WTC11 (cell line): Measurements from ENCODE around the gene OTULIN. TPM values are rescaled to one million over a fixed set of nuclear protein-coding genes. Genes with fewer than 3 reads are reported as not detected.

Experiments
- ATAC-seq: fragments of 200-7000 bp; cut with Tn5 transposase; 2 replicates; pipeline ENCODE4 v1.10.0; 2021; ENCODE audit warnings: mild to moderate bottlenecking, moderate library complexity
- CTCF ChIA-PET: fragments of 300-600 bp; sonication (Branson Sonifier 250); formaldehyde crosslinking; loops from one replicate; lab custom pipeline; 2021; ENCODE audit warnings: antibody characterized with exemption; lab: Charles Lee
- POLR2A ChIA-PET: fragments of 350-600 bp; sonication (Branson Sonifier 250); formaldehyde crosslinking; loops from one replicate; lab custom pipeline; 2021; ENCODE audit warnings: antibody characterized with exemption; lab: Charles Lee
- DNase-seq: peaks from one replicate; pipeline ENCODE4 v3.0.0; 2021; ENCODE audit warnings: low spot score
- H3K27ac Mint-ChIP-seq: 2 replicates; pipeline ENCODE4 v1.8.0; 2021; ENCODE audit warnings: mixed read lengths
- H3K27me3 Mint-ChIP-seq: 2 replicates; pipeline ENCODE4 v1.8.0; 2021; ENCODE audit warnings: low read depth, mild to moderate bottlenecking, moderate library complexity, mixed read lengths
- H3K36me3 Mint-ChIP-seq: 2 replicates; pipeline ENCODE4 v1.8.0; 2021; ENCODE audit warnings: mixed read lengths
- H3K4me1 Mint-ChIP-seq: 2 replicates; pipeline ENCODE4 v1.8.0; 2022; ENCODE audit warnings: mixed read lengths
- H3K4me3 Mint-ChIP-seq: 2 replicates; pipeline ENCODE4 v1.8.0; 2021; ENCODE audit warnings: mild to moderate bottlenecking, moderate library complexity, mixed read lengths
- H3K9me3 Mint-ChIP-seq: 2 replicates; pipeline ENCODE4 v1.8.0; 2021; ENCODE audit warnings: mixed read lengths
- CDX4 ChIP-seq: fragments of 250-450 bp; sonication (Bioruptor Pico); IDR thresholded peaks from 2 replicates; pipeline ENCODE4 v1.9.0; 2021; ENCODE audit warnings: moderate library complexity, mild to moderate bottlenecking, inconsistent platforms, borderline replicate concordance
- CTCF ChIP-seq: fragments of 200-600 bp; IDR thresholded peaks from 2 replicates; pipeline ENCODE4 v1.8.0; 2022; ENCODE audit warnings: antibody characterized with exemption
- ETV6 ChIP-seq: sonication (generic); formaldehyde crosslinking; IDR thresholded peaks from 2 replicates; pipeline ENCODE4 v1.8.1; 2022; ENCODE audit warnings: mild to moderate bottlenecking, missing genetic modification reagents
- GRHL2 ChIP-seq: fragments of 250-450 bp; sonication (Bioruptor Pico); IDR thresholded peaks from 2 replicates; pipeline ENCODE4 v1.8.0; 2022; ENCODE audit warnings: mild to moderate bottlenecking, moderate library complexity; ENCODE audit not compliant: insufficient replicate concordance, severe bottlenecking
- HMGA2 ChIP-seq: fragments of 250-450 bp; sonication (Bioruptor Pico); IDR thresholded peaks from 2 replicates; pipeline ENCODE4 v1.4.0; 2021; ENCODE audit warnings: mild to moderate bottlenecking, moderate library complexity
- MXD4 ChIP-seq: fragments of 250-450 bp; sonication (Bioruptor Pico); IDR thresholded peaks from 2 replicates; pipeline ENCODE4 v1.8.0; 2021; ENCODE audit warnings: mild to moderate bottlenecking, moderate library complexity, borderline replicate concordance
- MYBL2 ChIP-seq: sonication (generic); formaldehyde crosslinking; IDR thresholded peaks from 2 replicates; pipeline ENCODE4 v1.8.1; 2023; ENCODE audit warnings: mild to moderate bottlenecking, moderate library complexity, missing genetic modification reagents
- OVOL2 ChIP-seq: fragments of 250-450 bp; sonication (Bioruptor Pico); IDR thresholded peaks from 2 replicates; pipeline ENCODE4 v1.9.0; 2021; ENCODE audit warnings: mild to moderate bottlenecking, borderline replicate concordance
- PRDM15 ChIP-seq: sonication (generic); formaldehyde crosslinking; IDR thresholded peaks from 2 replicates; pipeline ENCODE4 v1.8.0; 2022; ENCODE audit warnings: missing genetic modification reagents
- STAT6 ChIP-seq: sonication (generic); formaldehyde crosslinking; conservative IDR thresholded peaks from 2 replicates; pipeline ENCODE4 v1.8.1; 2023; ENCODE audit warnings: mild to moderate bottlenecking, low read depth, missing genetic modification reagents, moderate library complexity
- TCF7 ChIP-seq: sonication (generic); formaldehyde crosslinking; IDR thresholded peaks from 2 replicates; pipeline ENCODE4 v1.8.0; 2022; ENCODE audit warnings: mild to moderate bottlenecking, low read depth, missing genetic modification reagents, moderate library complexity
- TEAD4 ChIP-seq: sonication (generic); formaldehyde crosslinking; IDR thresholded peaks from 2 replicates; pipeline ENCODE4 v1.8.0; 2022; ENCODE audit warnings: mild to moderate bottlenecking, missing genetic modification reagents
- total RNA-seq: library from RNA; stranded (reverse); gene quantifications from 3 replicates; pipeline ENCODE4 v1.2.3, GENCODE V29; 2021
- TF ChIP-seq, protein P1 (sequence below): fragments of 250-450 bp; sonication (Bioruptor Pico); IDR thresholded peaks from 2 replicates; pipeline ENCODE4 v1.9.0; 2021; ENCODE audit warnings: mild to moderate bottlenecking
- TF ChIP-seq, protein P2 (sequence below): sonication (generic); formaldehyde crosslinking; IDR thresholded peaks from 2 replicates; pipeline ENCODE4 v1.8.0; 2022; ENCODE audit warnings: mild to moderate bottlenecking, missing genetic modification reagents
- TF ChIP-seq, protein P3 (sequence below): fragments of 250-450 bp; sonication (Bioruptor Pico); IDR thresholded peaks from 2 replicates; pipeline ENCODE4 v2.1.2; 2022; ENCODE audit warnings: mild to moderate bottlenecking, moderate library complexity

Gene OTULIN
- total RNA-seq, 1 experiment from 2014 or later, result 25.0 TPM

DNA sequence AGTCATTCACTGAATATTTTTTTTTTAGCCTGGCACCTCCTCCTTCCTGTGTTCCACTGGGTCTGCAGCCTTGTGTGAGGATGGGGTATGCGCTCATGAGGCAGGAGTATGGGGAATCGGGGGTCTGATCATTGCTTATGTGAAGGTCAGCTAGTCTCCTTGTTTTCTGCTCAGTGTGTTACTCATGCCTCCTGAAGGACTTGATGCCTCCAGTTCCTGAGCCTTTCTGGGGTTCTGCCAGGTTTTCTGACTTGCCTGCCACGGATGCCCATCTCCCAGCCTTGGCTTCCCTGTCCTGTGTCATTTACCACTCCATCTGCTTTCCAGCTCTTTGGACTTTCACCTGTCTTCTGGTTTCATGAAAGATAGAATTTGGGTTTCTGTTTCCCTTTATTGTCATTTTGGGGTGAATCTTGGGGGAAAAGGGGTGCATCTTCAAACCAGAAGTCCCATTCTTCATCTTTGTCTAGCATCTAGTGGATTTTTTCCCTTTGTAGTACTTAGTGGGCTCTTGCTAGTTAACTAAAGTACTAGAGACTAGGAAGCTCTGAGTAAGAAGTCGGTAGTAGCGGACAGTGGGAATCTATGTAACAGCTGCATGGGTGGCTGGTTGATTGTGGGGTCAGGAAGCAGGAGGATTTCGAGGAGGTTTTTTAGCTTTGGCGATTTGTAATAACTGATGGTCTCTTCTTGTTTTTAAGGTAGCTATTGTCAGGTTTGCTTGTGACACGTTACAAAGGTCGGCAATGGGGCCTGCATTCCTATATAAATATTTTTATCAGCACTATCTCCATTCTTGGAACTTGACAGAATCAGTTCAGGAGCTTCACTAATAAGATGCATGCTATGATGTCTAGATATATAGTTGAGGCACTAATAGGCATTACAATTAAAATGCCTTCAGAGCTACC, 8.2 kb downstream of the OTULIN start:
- Mint-ChIP-seq H3K9me3 (no peaks in the 10 kb centered on the region), H3K36me3 (no peaks in the 10 kb centered on the region), H3K27me3 (no peaks in the 10 kb centered on the region), H3K27ac (0 out of 2 replicates have a peak overlapping the region, but pooled peaks have one; percentile 30), H3K4me3 (no peak overlapping the region), H3K4me1 (peaks cover 49% of the 10 kb centered on the region)
- ChIA-PET POLR2A (no interaction called here), CTCF (interaction anchor here (1.3 to 3.0 kb wide), 2 partner anchors 13 to 167 kb away, joined by 3 to 13 read pairs; no protein-coding TSS in a partner anchor)
- DNase-seq, result no peak
- ATAC-seq, result peak; percentile 49
- peak; percentile 92 for TF ChIP-seq PRDM15 (CRISPR knock-in tag)
- no peak for TF ChIP-seq GRHL2 (CRISPR knock-in tag)

GRCh38 chr5:14673443-14673842, 8.9 kb downstream of the OTULIN start:
- POLR2A ChIA-PET, result no interaction called here
- DNase-seq, result no peak
- H3K27ac Mint-ChIP-seq, result no peak overlapping the region
- H3K36me3 Mint-ChIP-seq, result 0 out of 2 replicates have a peak, but pooled peaks cover 2% of the 10 kb centered on the region
- H3K9me3 Mint-ChIP-seq, result no peaks in the 10 kb centered on the region
- TF ChIP-seq TEAD4 (CRISPR knock-in tag), result no peak
- TF ChIP-seq MYBL2, result no peak
- TF ChIP-seq, protein P1, sequence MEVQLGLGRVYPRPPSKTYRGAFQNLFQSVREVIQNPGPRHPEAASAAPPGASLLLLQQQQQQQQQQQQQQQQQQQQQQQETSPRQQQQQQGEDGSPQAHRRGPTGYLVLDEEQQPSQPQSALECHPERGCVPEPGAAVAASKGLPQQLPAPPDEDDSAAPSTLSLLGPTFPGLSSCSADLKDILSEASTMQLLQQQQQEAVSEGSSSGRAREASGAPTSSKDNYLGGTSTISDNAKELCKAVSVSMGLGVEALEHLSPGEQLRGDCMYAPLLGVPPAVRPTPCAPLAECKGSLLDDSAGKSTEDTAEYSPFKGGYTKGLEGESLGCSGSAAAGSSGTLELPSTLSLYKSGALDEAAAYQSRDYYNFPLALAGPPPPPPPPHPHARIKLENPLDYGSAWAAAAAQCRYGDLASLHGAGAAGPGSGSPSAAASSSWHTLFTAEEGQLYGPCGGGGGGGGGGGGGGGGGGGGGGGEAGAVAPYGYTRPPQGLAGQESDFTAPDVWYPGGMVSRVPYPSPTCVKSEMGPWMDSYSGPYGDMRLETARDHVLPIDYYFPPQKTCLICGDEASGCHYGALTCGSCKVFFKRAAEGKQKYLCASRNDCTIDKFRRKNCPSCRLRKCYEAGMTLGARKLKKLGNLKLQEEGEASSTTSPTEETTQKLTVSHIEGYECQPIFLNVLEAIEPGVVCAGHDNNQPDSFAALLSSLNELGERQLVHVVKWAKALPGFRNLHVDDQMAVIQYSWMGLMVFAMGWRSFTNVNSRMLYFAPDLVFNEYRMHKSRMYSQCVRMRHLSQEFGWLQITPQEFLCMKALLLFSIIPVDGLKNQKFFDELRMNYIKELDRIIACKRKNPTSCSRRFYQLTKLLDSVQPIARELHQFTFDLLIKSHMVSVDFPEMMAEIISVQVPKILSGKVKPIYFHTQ, result no peak
- TF ChIP-seq ETV6 (CRISPR knock-in tag), result no peak
- TF ChIP-seq, protein P2, sequence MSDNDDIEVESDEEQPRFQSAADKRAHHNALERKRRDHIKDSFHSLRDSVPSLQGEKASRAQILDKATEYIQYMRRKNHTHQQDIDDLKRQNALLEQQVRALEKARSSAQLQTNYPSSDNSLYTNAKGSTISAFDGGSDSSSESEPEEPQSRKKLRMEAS (CRISPR knock-in tag), result no peak
- TF ChIP-seq STAT6 (CRISPR knock-in tag), result no peak
- no peak for TF ChIP-seq MXD4 (CRISPR knock-in tag)
- no peak for TF ChIP-seq CDX4 (CRISPR knock-in tag)
- no peak for TF ChIP-seq OVOL2 (CRISPR knock-in tag)
- TF ChIP-seq HMGA2 (CRISPR knock-in tag), result no peak
- no peak for TF ChIP-seq TCF7
- TF ChIP-seq, protein P3, sequence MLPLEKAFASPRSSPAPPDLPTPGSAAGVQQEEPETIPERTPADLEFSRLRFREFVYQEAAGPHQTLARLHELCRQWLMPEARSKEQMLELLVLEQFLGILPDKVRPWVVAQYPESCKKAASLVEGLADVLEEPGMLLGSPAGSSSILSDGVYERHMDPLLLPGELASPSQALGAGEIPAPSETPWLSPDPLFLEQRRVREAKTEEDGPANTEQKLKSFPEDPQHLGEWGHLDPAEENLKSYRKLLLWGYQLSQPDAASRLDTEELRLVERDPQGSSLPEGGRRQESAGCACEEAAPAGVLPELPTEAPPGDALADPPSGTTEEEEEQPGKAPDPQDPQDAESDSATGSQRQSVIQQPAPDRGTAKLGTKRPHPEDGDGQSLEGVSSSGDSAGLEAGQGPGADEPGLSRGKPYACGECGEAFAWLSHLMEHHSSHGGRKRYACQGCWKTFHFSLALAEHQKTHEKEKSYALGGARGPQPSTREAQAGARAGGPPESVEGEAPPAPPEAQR, result no peak
- TF ChIP-seq CTCF, result no peak
- TF ChIP-seq, all 79 proteins: peak for 0
- CTCF ChIA-PET, result interaction anchor here (3.0 kb wide), 1 partner anchor 12 kb away, joined by 13 read pairs; no protein-coding TSS in a partner anchor
- Mint-ChIP-seq H3K4me1 (peaks cover 48% of the 10 kb centered on the region), H3K4me3 (no peak overlapping the region), H3K27me3 (no peaks in the 10 kb centered on the region)
- ATAC-seq, result no peak
